Spleen (tissue), 7 donors: Measurements from ENCODE around the gene GAB2.
A peak's percentile ranks its signal among the peaks of the same experiment; 100 is the strongest.

Experiments used
- CTCF ChIP-seq, 11 experiments: fragments of 200-600 bp in 7 of 11; fragments of 450-650 bp in 4 of 11; sonication (generic) in 4 of 11; IDR thresholded peaks in 8 of 11; conservative IDR thresholded peaks in 3 of 11; 1 replicate in 7 of 11; 2 replicates in 4 of 11; pipeline versions ENCODE4 v1.4.0 to v1.8.0; 2016 to 2021; ENCODE audit warnings: antibody characterized with exemption in 11 of 11, inconsistent platforms in 4 of 11, mild to moderate bottlenecking in 1 of 11
- POLR2A ChIP-seq, 3 donors: fragments of 450-650 bp; IDR thresholded peaks; one replicate each; pipeline ENCODE4 v1.5.1; 2017; ENCODE audit warnings: antibody characterized with exemption in 3 of 3, mild to moderate bottlenecking in 1 of 3
- POLR2AphosphoS5 ChIP-seq, 3 donors: sonication (generic); formaldehyde crosslinking; IDR thresholded peaks; one replicate each; pipeline ENCODE4 v1.5.1; 2017; ENCODE audit warnings: antibody characterized with exemption in 3 of 3
- donor health status: DM: no; HTN: no; CAD: no; lungs with moderate emphysema.
- donor health status: DM: no; HTN: no; CAD: no.
- donor health status: DM: no; HTN: no; CAD: no.

DNA sequence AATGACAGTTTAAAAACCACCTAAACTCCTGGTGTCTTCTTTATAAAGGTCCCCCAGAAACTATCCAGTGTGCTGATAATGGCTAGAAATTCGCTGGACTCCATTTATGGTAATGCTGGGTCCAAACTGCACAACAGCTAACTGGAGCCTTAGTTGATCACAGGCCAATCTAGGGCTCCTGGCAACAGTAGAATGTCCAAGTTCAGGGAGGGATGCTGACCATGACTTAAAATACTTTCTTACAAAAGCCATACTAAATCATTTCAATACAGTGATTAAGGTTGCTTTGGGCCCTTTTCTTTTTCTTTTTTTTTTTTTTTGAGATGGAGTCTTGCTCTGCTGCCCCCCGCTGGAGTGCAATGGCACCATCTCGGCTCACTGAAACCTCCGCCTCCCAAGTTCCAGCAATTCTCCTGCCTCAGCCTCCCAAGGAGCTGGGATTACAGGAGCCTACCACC, 14.5 kb upstream of the GAB2 start:
- TF ChIP-seq CTCF (IDR thresholded peaks at IDR 0.05 in 8 of 11, conservative IDR thresholded peaks at IDR 0.05 in 3 of 11): peak in 9 of 11 experiments; percentile 7 to 59 (median 42)
- TF ChIP-seq POLR2A (IDR thresholded peaks at IDR 0.05): no peak
- no peak for TF ChIP-seq POLR2AphosphoS5 (IDR thresholded peaks at IDR 0.05)
